GM12875 (cell line): ENCODE data around the gene TOB2.
A peak's percentile ranks its signal among the peaks of the same experiment; 100 is the strongest.
"Not testable (repeated sequence)": the region's sequence is repeated elsewhere in the genome, so short reads cannot be mapped to it uniquely, and the experiment has no call there.

Source experiments
- H3K4me3 ChIP-seq: one replicate; pipeline ENCODE4 v1.5.1; 2011; ENCODE audit warnings: low read depth, low read length, control low read depth
- TF ChIP-seq, protein P1 (sequence below): IDR thresholded peaks from 2 replicates; pipeline ENCODE4 v1.5.1; 2011; ENCODE audit warnings: low read depth, mild to moderate bottlenecking, control low read depth, inconsistent platforms, low read length, moderate library complexity, borderline replicate concordance; ENCODE audit not compliant: insufficient read depth

Gene TOB2

DNA sequence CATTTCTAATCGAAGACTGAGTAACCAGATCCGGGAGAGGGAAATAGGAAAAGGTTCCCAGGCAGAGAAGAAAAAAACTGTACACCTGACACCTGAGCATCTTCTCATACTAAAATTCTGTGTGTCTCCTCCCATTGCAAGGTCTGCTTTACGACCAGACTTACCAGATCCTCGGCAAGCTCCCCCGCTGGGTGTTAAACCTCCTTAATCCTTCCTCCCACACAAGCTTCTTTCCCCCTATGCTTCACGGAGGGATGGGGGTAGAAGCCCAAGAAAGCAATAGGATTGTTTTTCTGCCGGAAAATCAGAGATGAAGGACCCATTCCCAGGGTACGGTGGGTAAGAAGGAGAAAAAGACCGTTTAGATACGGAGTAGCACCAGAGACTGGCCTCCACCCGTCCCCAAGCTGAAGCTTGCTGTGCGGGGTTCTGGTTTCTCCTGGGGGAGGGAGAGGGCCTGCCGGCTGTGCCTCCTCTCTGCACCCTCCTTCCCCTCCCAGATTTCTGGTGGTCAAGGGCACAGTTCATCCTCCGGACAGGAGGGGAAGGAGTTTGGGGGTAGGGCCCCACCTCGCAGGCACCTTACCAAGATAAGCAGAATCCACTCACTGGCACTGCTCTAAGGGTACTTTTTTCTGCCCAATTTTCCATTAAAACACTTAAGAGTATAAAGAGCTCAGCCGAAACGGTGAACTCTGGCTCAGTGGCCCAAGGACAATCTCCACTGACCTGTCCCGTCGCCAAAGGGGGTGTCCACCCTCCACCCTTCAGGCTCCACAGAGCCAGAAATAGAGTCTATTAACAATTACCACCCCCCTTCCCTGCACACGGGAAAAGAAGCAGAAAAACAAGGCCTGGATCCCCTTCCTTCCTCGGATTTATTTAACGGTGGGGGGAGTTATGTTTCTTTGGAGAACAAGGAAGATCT is 1.2 kb downstream of the TOB2 start:
- TF ChIP-seq, protein P1, sequence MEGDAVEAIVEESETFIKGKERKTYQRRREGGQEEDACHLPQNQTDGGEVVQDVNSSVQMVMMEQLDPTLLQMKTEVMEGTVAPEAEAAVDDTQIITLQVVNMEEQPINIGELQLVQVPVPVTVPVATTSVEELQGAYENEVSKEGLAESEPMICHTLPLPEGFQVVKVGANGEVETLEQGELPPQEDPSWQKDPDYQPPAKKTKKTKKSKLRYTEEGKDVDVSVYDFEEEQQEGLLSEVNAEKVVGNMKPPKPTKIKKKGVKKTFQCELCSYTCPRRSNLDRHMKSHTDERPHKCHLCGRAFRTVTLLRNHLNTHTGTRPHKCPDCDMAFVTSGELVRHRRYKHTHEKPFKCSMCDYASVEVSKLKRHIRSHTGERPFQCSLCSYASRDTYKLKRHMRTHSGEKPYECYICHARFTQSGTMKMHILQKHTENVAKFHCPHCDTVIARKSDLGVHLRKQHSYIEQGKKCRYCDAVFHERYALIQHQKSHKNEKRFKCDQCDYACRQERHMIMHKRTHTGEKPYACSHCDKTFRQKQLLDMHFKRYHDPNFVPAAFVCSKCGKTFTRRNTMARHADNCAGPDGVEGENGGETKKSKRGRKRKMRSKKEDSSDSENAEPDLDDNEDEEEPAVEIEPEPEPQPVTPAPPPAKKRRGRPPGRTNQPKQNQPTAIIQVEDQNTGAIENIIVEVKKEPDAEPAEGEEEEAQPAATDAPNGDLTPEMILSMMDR = no peak
- H3K4me3 ChIP-seq = peak overlapping the region; percentile 99

DNA sequence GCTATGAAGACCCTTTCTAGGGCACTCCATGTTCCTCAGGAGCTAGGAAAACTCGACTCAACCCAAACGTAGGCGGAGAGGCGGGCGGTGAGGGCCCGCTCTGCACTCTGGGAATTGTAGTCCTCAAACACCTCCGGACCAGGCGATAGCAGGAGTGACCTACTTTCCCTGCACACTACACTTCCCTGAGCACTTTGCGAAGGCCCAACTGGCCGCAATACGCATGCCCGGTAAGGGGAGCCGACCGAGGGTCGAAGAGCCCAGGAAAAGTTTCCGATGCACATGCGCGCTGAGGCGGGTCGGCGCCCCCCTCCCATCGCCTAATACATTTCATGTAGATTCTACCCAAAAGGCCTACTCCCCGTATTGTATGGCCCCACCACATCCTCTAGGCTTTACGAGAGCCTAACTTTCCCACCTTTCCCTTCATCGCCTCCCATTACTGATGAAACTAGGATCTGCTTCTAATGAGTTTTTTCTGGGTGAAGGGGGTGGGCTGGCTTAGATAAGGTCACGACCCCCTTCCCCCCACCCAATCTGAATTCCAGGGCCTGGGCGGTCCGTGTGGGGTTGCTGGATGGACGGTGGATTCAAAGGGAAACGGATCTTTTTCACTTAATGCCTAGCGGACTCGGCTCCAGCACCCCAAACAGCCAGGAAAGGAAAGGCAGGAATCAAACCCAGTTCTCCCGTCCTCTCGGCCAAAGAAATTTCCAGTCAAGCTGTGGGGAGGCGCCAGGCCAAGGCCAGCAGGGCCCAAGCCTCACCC is 2.1 kb downstream of the TOB2 start:
- H3K4me3 ChIP-seq = peak overlapping the region; percentile 99
- TF ChIP-seq, protein P1 = no peak

DNA sequence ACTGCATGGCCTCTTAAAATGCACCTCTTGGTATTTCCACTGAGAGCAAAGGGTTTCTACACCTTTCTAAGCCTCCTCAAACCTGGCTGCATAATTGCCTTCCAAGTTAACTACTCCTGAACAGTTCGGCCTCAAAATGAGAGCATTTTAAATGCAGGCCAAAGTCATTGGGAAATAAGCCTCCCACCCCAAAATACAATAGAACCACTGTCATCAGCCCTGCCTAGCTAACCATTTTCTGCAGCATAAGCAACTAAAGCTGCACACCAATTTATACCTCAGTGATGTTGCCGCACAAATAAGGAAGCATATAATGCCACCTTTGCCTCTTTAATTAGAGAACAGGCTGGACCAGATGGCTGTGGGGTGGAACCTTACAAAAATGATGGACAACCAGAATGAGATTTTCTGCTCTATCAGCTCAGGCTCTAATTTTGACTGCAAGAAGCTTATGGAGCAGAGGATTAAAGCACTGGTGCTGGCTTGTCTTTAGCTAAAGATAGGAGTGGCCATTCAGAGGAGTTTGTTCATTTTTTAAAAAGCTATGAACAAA is 4.3 kb downstream of the TOB2 start:
- TF ChIP-seq, protein P1 = no peak
- H3K4me3 ChIP-seq = no peak overlapping the region

DNA sequence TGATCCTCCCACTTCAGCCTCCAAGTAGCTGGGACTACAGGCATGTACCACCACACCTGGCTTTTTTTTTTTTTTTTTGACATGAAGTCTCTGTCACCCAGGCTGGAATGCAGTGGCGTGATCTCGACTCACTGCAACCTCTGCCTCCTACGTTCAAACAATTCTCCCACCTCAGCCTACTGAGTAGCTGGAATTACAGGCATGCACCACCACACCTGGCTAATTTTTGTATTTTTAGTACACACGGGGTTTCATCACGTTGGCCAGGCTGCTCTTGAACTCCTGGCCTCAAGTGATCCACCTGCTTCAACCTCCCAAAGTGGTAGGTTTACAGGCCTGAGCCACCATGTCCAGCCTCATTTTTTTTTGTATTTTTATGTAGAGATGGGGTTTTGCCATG is 6.1 kb downstream of the TOB2 start:
- not testable (repeated sequence) for H3K4me3 ChIP-seq

DNA sequence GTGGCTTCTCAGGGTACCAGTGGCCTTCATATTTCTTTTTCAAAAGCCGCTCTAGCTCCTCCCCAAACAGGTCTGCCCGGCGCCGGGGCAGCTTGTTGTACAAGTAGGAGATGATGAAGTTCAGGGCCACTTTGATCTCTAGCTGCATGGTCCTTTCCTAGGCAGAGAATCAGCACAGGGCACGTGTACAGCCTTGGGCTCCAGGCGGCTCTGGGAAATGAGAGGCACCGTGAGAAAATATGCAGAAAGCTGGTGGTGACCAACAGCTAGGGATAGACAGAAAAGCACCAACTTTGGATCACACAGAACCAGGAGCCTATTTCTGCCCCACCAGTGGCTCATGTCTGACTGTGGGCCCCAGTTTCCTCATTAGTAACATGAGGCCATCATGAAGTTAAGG is 9.4 kb downstream of the TOB2 start:
- TF ChIP-seq, protein P1 = no peak
- no peak overlapping the region for H3K4me3 ChIP-seq

DNA sequence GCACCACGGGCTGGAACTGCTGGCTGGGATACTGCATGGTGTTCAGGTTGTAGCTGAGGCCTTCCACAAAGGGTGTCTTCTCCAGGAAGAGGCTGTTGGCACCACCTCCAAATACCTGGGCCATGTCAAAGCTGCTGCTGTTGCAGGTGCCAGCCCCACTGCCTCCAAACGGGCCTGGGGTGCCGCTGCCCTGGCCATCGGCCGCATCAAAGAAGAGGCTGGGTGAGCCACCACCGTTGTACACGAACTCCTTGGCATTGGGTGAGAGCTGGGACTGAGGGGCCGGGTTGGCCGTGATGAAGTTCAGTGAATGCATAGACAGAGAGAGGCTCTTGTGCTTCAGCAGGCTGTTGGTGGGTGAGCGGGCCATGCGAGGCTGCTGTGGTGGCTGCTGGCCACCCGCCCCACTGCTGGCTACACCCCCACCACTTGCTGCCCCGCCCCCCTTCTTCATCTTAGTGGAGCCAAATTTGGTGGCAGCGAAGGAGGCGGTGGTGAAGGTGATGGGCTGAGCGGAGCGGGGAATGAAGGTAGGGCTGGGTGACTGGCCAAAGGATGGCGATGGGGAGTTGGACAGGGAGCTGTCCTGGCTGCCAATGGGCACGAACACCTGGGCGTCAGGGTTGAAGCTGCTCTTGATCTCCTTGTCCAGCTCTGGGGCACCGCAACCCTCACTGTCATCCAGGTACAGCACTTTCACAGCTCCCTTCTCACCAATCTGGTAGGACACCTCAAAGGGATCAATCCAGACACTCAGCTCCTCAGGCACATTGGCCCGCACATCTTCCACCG is 10.1 kb downstream of the TOB2 start:
- TF ChIP-seq, protein P1 = no peak
- no peak overlapping the region for H3K4me3 ChIP-seq

DNA sequence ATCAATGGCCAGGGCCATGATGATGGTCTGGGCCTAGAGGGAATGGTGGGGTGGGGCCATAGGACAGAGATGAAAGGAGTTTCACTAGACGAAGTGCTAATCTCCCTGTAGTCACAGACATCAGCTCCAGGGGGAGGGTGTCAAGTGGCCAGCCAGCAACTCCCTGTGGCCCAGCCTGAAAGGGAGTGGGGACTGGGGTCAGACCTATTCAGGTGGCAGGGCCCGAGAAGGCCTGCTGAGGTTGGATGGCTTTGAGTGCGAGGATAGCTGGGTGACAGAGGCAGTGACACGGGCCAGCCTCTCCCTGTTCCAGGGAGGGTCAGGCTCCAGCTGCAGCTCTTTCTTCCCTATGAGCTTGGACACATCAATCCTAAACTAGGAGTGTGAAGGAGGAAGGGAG is 11.0 kb downstream of the TOB2 start:
- TF ChIP-seq, protein P1 = no peak
- no peak overlapping the region for H3K4me3 ChIP-seq

DNA sequence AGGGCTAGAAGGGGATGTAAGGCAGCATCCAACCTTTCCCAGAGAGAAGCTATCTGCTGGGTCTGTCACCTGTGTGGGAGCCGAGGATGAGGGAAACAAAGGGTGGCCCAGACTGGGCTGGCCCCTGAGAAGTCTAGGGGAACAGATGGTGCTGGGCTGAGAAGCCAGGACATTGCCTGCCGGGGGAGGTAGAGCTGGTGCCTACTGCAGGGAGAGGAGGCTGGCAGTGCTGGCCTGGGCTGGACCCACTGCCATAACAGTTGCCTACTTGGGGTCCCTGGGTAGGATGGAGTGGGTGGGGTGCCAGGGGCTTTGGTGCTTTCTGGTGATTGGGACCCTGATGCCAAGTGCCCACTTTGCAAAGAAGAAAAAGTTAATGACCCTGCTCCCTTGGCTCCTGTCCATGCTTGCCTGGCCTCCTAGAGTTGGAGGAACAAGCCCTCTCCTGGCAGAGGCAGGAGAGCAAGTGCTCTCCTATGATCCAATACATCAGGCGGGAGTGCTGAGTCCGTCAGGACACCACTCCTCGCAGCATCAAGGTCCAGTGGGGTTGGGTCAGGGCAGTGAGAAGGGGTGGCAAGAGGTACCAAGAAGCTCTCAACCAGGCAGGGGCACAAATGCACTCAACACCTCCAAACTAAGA is 12.1 kb downstream of the TOB2 start:
- H3K4me3 ChIP-seq = not testable (repeated sequence)

DNA sequence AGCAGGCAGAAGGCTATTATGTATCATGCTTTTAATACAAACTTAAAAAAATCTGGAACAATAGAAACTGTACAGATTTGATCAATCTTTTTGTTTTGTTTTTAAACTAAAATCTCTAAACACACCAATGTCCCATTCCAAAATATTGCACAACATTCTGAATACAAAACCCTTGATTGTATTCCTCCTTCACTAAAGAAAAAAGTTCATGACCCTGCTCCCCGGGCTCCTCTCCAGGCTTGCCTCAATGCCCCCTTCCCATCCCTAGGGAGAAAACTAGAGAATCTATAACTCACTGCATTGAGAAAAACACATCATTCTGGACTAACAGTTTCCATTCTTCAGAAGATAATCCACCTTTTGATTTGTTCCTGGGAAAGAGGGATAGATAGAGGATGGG is 13.1 kb downstream of the TOB2 start:
- H3K4me3 ChIP-seq = not testable (repeated sequence)
